Left lung (tissue), 10 donors: ENCODE data around the gene UGT3A2. TPM values are rescaled to one million over a fixed set of nuclear protein-coding genes. Genes with fewer than 3 reads are reported as not detected.

ENCODE experiments used
- ATAC-seq: fragments of 200-7000 bp; cut with Tn5 transposase; one replicate; pipeline ENCODE4 v1.9.1; 2020; ENCODE audit warnings: moderate library complexity
- DNase-seq, 4 donors: peaks; one replicate each; pipeline ENCODE4 v3.0.0-alpha.2; 2013 to 2020
- H3K27ac ChIP-seq, 2 donors: fragments of 200-600 bp; sonication (generic) in 1 of 2; one replicate each; pipeline versions ENCODE4 v1.5.0 to v1.8.0; 2020 to 2021
- H3K27me3 ChIP-seq, 2 donors: fragments of 200-600 bp; sonication (generic) in 1 of 2; one replicate each; pipeline versions ENCODE4 v1.5.0 to v1.8.0; 2020 to 2021
- H3K36me3 ChIP-seq, 2 donors: fragments of 200-600 bp; sonication (generic) in 1 of 2; one replicate each; pipeline versions ENCODE4 v1.5.0 to v1.8.0; 2020 to 2021
- H3K4me1 ChIP-seq, 2 donors: fragments of 200-600 bp; one replicate each; pipeline ENCODE4 v1.8.0; 2021
- H3K4me3 ChIP-seq, 2 donors: fragments of 200-600 bp; sonication (generic) in 1 of 2; one replicate each; pipeline versions ENCODE4 v1.5.0 to v1.8.0; 2020 to 2021; ENCODE audit warnings: mild to moderate bottlenecking in 1 of 2
- H3K9me3 ChIP-seq, 2 donors: fragments of 200-600 bp; sonication (generic) in 1 of 2; one replicate each; pipeline versions ENCODE4 v1.5.0 to v1.8.0; 2020 to 2021
- intact Hi-C, 2 donors: fragments of 100-400 bp; cut with DNase I; formaldehyde crosslinking; loops; one replicate each; pipeline versions ENCODE4 v1.11.2 to v1.14.2; 2022
- polyA plus RNA-seq, 6 donors: library from polyadenylated mRNA; unstranded; fragments of 120-200 nt; gene quantifications; one replicate each; pipeline ENCODE4 v1.2.1, GENCODE V29; 2013; ENCODE audit not compliant: insufficient read length in 6 of 6
- total RNA-seq, 2 donors: library from RNA; stranded (reverse); fragmentation: NEBNext Ultra II Directional; extraction: Animal tissue kit (Norgen Biotek cat#: 25700); gene quantifications; one replicate each; pipeline ENCODE4 v1.2.1, GENCODE V29; 2021
- TF ChIP-seq, protein P1 (sequence below), 2 donors: fragments of 200-600 bp; sonication (generic) in 1 of 2; IDR thresholded peaks; one replicate each; pipeline versions ENCODE4 v1.5.0 to v1.8.0; 2021; ENCODE audit warnings: antibody characterized with exemption in 2 of 2
- donor health status: DM: no; HTN: yes; CAD: no.
- donor health status: DM: no; HTN: no; CAD: no.

UGT3A2 gene
- total and polyA plus RNA-seq, 8 donors, result 0.09 to 0.31 (median 0.24) TPM; not detected in 1

DNA sequence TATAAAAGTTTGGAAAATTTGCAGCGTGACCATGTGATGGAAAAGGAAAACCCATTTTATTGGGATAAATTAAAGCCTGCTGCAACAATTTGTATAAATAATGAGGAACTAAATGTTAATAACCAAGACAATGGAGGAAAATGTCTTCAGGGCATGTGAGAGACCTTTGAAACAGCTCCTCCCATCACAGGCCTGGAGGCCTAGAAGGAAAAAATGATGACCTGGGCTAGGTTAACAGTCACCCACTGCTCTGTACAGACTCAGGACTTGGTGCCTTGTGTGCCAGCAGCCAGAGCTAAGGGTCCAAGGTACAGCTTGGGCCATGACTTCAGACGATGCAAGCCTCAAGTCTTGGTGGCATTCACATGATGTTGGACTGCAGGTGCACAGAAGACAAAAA, 53.5 kb downstream of the UGT3A2 start:
- Histone ChIP-seq H3K36me3 (no peaks in the 10 kb centered on the region), H3K9me3 (peaks cover 0 to 50% of the 10 kb centered on the region in 2 donors), H3K4me1 (no peaks in the 10 kb centered on the region), H3K27ac (no peak overlapping the region), H3K4me3 (no peak overlapping the region), H3K27me3 (no peaks in the 10 kb centered on the region)
- DNase-seq, result no peak
- TF ChIP-seq, protein P1, sequence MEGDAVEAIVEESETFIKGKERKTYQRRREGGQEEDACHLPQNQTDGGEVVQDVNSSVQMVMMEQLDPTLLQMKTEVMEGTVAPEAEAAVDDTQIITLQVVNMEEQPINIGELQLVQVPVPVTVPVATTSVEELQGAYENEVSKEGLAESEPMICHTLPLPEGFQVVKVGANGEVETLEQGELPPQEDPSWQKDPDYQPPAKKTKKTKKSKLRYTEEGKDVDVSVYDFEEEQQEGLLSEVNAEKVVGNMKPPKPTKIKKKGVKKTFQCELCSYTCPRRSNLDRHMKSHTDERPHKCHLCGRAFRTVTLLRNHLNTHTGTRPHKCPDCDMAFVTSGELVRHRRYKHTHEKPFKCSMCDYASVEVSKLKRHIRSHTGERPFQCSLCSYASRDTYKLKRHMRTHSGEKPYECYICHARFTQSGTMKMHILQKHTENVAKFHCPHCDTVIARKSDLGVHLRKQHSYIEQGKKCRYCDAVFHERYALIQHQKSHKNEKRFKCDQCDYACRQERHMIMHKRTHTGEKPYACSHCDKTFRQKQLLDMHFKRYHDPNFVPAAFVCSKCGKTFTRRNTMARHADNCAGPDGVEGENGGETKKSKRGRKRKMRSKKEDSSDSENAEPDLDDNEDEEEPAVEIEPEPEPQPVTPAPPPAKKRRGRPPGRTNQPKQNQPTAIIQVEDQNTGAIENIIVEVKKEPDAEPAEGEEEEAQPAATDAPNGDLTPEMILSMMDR (IDR thresholded peaks at IDR 0.05), result no peak
- no peak for ATAC-seq
- intact Hi-C loops, result no loop called here

GRCh38 chr5:36009698-36010097, 57.0 kb downstream of the UGT3A2 start:
- no peak for ATAC-seq
- Histone ChIP-seq H3K27me3 (no peaks in the 10 kb centered on the region), H3K27ac (no peak overlapping the region), H3K4me3 (no peak overlapping the region), H3K4me1 (no peaks in the 10 kb centered on the region), H3K36me3 (no peaks in the 10 kb centered on the region), H3K9me3 (peaks cover 0 to 36% of the 10 kb centered on the region in 2 donors)
- TF ChIP-seq, protein P1 (IDR thresholded peaks at IDR 0.05), result no peak
- DNase-seq, result no peak
- intact Hi-C loops, result no loop called here

DNA sequence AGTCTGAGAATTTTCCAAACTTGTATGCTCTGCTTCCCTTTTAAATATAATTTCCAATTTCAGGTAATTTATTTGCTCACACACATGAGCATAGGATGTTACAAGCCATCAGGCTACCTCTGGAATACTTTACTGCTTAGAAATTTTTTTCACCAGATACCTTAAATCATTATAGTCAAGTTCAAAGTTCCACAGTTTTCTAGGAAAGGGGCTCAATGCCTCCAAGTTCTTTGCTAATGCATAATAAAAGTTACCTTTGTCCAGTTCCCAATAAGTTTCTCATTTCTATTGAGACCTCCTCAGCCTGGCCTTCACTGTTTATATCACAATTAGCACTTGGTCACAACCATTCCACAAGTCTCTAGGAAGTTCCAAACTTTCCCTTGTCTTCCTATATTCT, 59.3 kb downstream of the UGT3A2 start:
- no peak overlapping the region for H3K4me3 ChIP-seq
- H3K27ac ChIP-seq, result no peak overlapping the region
- TF ChIP-seq, protein P1 (IDR thresholded peaks at IDR 0.05), result no peak
- H3K27me3 ChIP-seq, result no peaks in the 10 kb centered on the region
- no peak for ATAC-seq
- H3K9me3 ChIP-seq, result peaks cover 0 to 18% of the 10 kb centered on the region in 2 donors
- DNase-seq, result no peak
- no peaks in the 10 kb centered on the region for H3K4me1 ChIP-seq
- intact Hi-C loops, result no loop called here
- no peaks in the 10 kb centered on the region for H3K36me3 ChIP-seq

- DNase-seq (no peak), ATAC-seq (no peak)
- H3K36me3 ChIP-seq, result no peaks in the 10 kb centered on the region
- no peak overlapping the region for H3K4me3 ChIP-seq
- H3K4me1 ChIP-seq, result no peaks in the 10 kb centered on the region
- H3K27me3 ChIP-seq, result no peaks in the 10 kb centered on the region
- H3K9me3 ChIP-seq, result peaks cover 0 to 18% of the 10 kb centered on the region in 2 donors
- no peak overlapping the region for H3K27ac ChIP-seq
- intact Hi-C loops, result no loop called here
- TF ChIP-seq, protein P1 (IDR thresholded peaks at IDR 0.05), result no peak
Observed at GRCh38 chr5:36006163-36006562, 60.5 kb downstream of the UGT3A2 start.

DNA sequence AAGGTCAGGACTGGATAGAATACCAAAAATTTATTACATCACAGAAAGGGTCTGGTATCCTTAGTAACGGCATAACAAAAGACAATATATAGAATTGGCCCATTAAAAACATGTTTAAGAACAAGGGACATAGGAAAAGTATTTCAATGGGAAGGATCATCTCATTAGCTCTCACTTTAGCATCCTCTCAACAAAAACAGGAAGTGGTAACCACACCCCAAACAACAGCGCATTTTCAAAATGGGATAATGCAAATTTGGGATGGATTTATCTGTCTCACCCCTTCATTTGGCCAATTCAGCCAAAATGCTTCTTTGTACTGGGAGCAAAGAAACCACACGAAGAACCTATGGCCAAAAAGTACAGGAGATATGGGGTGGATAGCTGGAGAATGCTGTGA, 65.7 kb downstream of the UGT3A2 start:
- H3K27ac ChIP-seq, result no peak overlapping the region
- TF ChIP-seq, protein P1 (IDR thresholded peaks at IDR 0.05), result no peak
- intact Hi-C loops, result no loop called here
- no peaks in the 10 kb centered on the region for H3K4me1 ChIP-seq
- H3K36me3 ChIP-seq, result no peaks in the 10 kb centered on the region
- ATAC-seq, result no peak
- no peak overlapping the region for H3K4me3 ChIP-seq
- no peaks in the 10 kb centered on the region for H3K27me3 ChIP-seq
- no peak for DNase-seq
- H3K9me3 ChIP-seq, result no peaks in the 10 kb centered on the region
